ENCODE data around the gene ADGB.

ADGB gene

GRCh38 chr6:146673069-146673468 is 74.3 kb downstream of the ADGB start:
- no peak overlapping the region for H3K27ac ChIP-seq
- ChIA-PET POLR2A (ENCODE audit: low non-redundant PET) (no interaction called here), CTCF (interaction anchor here (0.7 kb wide), 1 partner anchor 15 kb away, joined by 3 read pairs; no protein-coding TSS in a partner anchor)
- DNase-seq (ENCODE audit: low spot score), result no peak
- TF ChIP-seq, protein P1, sequence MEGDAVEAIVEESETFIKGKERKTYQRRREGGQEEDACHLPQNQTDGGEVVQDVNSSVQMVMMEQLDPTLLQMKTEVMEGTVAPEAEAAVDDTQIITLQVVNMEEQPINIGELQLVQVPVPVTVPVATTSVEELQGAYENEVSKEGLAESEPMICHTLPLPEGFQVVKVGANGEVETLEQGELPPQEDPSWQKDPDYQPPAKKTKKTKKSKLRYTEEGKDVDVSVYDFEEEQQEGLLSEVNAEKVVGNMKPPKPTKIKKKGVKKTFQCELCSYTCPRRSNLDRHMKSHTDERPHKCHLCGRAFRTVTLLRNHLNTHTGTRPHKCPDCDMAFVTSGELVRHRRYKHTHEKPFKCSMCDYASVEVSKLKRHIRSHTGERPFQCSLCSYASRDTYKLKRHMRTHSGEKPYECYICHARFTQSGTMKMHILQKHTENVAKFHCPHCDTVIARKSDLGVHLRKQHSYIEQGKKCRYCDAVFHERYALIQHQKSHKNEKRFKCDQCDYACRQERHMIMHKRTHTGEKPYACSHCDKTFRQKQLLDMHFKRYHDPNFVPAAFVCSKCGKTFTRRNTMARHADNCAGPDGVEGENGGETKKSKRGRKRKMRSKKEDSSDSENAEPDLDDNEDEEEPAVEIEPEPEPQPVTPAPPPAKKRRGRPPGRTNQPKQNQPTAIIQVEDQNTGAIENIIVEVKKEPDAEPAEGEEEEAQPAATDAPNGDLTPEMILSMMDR (conservative IDR thresholded peaks at IDR 0.05; ENCODE audit: low read depth), result no peak

- no peak overlapping the region for H3K27ac ChIP-seq
- CTCF ChIA-PET, result interaction anchor here (1.0 kb wide), 1 partner anchor 14 kb away, joined by 3 read pairs; no protein-coding TSS in a partner anchor
- TF ChIP-seq, protein P1 (conservative IDR thresholded peaks at IDR 0.05; ENCODE audit: low read depth), result no peak
- DNase-seq (ENCODE audit: low spot score), result no peak
- POLR2A ChIA-PET (ENCODE audit: low non-redundant PET), result no interaction called here
Measured at GRCh38 chr6:146679386-146679785, 80.6 kb downstream of the ADGB start.

DNA sequence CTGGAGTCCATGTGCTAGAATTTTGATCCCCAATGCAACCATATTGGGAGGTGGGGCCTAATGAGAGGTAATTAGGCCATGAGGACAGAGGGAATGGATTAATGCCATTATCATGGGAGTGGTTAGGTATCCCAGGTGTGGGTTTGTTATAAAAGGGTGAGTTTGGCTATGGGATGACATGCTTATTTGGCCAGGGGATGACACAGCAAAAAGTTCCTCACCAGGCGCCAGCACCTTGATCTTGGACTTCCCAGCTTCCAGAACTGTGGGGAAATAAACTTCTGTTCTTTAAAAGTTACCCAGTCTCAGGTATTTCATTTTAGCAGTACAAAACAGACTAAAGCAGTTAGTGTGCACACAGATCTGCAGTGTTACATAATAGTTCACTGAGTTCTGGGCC is 84.1 kb downstream of the ADGB start:
- TF ChIP-seq, protein P1 (conservative IDR thresholded peaks at IDR 0.05; ENCODE audit: low read depth), result no peak
- DNase-seq (ENCODE audit: low spot score), result no peak
- CTCF ChIA-PET, result interaction anchor here (0.6 kb wide), 1 partner anchor 806 kb away, joined by 3 read pairs; no protein-coding TSS in a partner anchor
- H3K27ac ChIP-seq, result no peak overlapping the region
- POLR2A ChIA-PET (ENCODE audit: low non-redundant PET), result no interaction called here

DNA sequence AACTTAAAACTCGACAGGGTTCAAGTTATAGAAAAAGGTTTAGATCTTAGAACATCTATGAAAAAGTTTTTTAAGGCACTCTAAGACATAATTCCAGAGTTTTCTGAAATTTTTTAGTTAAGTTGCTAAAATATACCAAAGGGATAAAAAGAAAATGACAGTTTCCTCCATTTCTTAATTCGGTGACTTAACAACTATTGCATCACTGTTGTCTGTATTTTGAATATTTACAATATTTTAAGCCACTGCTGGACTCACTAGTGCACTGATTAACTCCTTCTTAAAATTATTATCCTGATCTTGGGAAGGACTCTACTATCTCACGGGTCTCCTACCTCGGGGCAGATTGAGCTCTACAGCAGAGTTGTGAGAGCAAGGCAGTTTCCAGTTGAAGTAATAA is 91.0 kb downstream of the ADGB start:
- ChIA-PET CTCF (interaction anchor here (0.6 kb wide), 1 partner anchor 104 kb away, joined by 4 read pairs; no protein-coding TSS in a partner anchor), POLR2A (ENCODE audit: low non-redundant PET) (no interaction called here)
- DNase-seq (ENCODE audit: low spot score), result no peak
- no peak overlapping the region for H3K27ac ChIP-seq
- TF ChIP-seq, protein P1 (conservative IDR thresholded peaks at IDR 0.05; ENCODE audit: low read depth), result no peak

GRCh38 chr6:146693342-146693741 is 94.6 kb downstream of the ADGB start:
- POLR2A ChIA-PET (ENCODE audit: low non-redundant PET), result no interaction called here
- TF ChIP-seq, protein P1 (conservative IDR thresholded peaks at IDR 0.05; ENCODE audit: low read depth), result no peak
- CTCF ChIA-PET, result interaction anchor here (0.7 kb wide), 1 partner anchor 144 kb away, joined by 4 read pairs; no protein-coding TSS in a partner anchor
- no peak overlapping the region for H3K27ac ChIP-seq
- DNase-seq (ENCODE audit: low spot score), result no peak

GRCh38 chr6:146697921-146698320 is 99.1 kb downstream of the ADGB start:
- DNase-seq (ENCODE audit: low spot score), result no peak
- POLR2A ChIA-PET (ENCODE audit: low non-redundant PET), result no interaction called here
- CTCF ChIA-PET, result no interaction called here
- H3K27ac ChIP-seq, result no peak overlapping the region
- TF ChIP-seq, protein P1 (conservative IDR thresholded peaks at IDR 0.05; ENCODE audit: low read depth), result no peak
